ENCODE data around the gene MST1. TPM values are rescaled to one million over a fixed set of nuclear protein-coding genes. Genes with fewer than 3 reads are reported as not detected.

Gene MST1
- total and polyA plus RNA-seq, 2 of the 4 experiments (the other 2 are of a cell fraction): 1.3 to 13.0 TPM

DNA sequence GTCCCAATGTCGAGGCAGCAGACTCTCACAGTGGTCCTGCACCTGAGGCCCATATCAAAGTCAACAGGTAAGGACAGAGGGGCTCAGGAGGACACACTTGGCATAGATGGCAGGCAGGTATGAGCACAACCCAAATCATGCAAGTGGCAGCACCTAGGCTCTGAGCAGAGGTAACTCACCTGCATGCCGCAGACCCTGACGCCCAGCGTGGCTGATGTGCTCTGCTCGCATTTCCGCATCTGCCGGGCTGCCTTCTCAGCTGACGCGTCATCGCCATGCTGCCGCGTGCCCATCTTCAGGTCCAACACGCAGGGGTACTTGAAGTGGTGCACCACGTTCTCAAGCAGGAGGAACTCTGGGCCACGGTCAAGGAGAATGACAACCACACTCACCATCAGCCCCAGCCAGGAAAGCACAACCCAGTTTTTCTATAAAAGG, 38.7 kb upstream of the MST1 start:
- Histone ChIP-seq H3K36me3 (ENCODE audit: control insufficient read depth, insufficient read depth, low read length) (peaks cover 46% of the 10 kb centered on the region), H3K79me1 (ENCODE audit: low read depth in 1 of 2, low read length in 2 of 2) (peaks cover 12 to 23% of the 10 kb centered on the region in 2 experiments), H3K23ac (ENCODE audit: low read depth, low read length) (no peak overlapping the region), H3K18ac (ENCODE audit: low read depth, low read length) (no peak overlapping the region), H3K4ac (ENCODE audit: low read depth, low read length) (no peak overlapping the region), H3K4me3 (ENCODE audit: insufficient read depth, low read depth, low read length) (no peak overlapping the region), H4K20me1 (ENCODE audit: insufficient read depth, low read length) (peaks cover 2% of the 10 kb centered on the region; the same call in 1 of the 2 replicates), H2BK15ac (ENCODE audit: low read depth, low read length) (no peak overlapping the region), H3K14ac (replicated peaks; ENCODE audit: low read depth, low read length) (no peak overlapping the region), H2BK5ac (ENCODE audit: low read depth, low read length, poor library complexity, severe bottlenecking) (no peak overlapping the region), H2AK9ac (replicated peaks; ENCODE audit: low read depth, low read length, poor library complexity) (no peak overlapping the region), H3K27me3 (ENCODE audit: control insufficient read depth, insufficient read depth, low read length) (no peaks in the 10 kb centered on the region), H3K9ac (ENCODE audit: low read depth, low read length) (no peak overlapping the region), H2AK5ac (ENCODE audit: low read depth, low read length) (no peak overlapping the region), H2BK20ac (ENCODE audit: low read depth, low read length) (no peak overlapping the region), H3K56ac (ENCODE audit: extremely low read depth, insufficient read depth, low read length) (no peak overlapping the region), H2BK120ac (ENCODE audit: low read depth, low read length) (no peak overlapping the region), H3K4me2 (ENCODE audit: low read depth, low read length) (no peak overlapping the region), H3K4me1 (ENCODE audit: control insufficient read depth, insufficient read depth, low read length) (peaks cover 7% of the 10 kb centered on the region), H4K8ac (ENCODE audit: low read depth in 2 of 2, low read length in 2 of 2) (no peak overlapping the region), H2AFZ (replicated peaks; ENCODE audit: low read length, poor library complexity) (no peak overlapping the region), H3K9me1 (ENCODE audit: insufficient read depth, low read length) (0 out of 2 replicates have a peak, but pooled peaks cover 5% of the 10 kb centered on the region), H3K27ac (ENCODE audit: insufficient read depth, low read length) (no peak overlapping the region), H4K5ac (ENCODE audit: low read depth, low read length) (no peak overlapping the region), H4K91ac (ENCODE audit: insufficient read depth, low read depth, low read length) (no peak overlapping the region), H3K9me3 (ENCODE audit: control insufficient read depth, insufficient read depth, low read length) (no peaks in the 10 kb centered on the region)
- in situ Hi-C loops (cut with MboI; ENCODE audit: low sequenced_read_pairs): no loop called here
- no TSS peak for BruUV-seq (replicated peaks)
- ATAC-seq (ENCODE audit: low read depth) (no peak), DNase-seq (no peak)
- intact Hi-C loops (cut with micrococcal nuclease): no loop called here
- CTCF ChIA-PET: no interaction called here
- POLR2A ChIA-PET (ENCODE audit: unreplicated experiment): no interaction called here
- WGBS, 2 experiments (ENCODE audit: extremely low coverage in 2 of 2, insufficient read length in 1 of 2): 92% methylated on average over 7 of the region's 15 CpGs; no CpG with 5 or more reads in 1 of the 2 experiments
- dilution Hi-C loops (cut with HindIII; ENCODE audit: low sequenced_read_pairs, unreplicated experiment): no loop called here
- TF ChIP-seq RCOR1 (IDR thresholded peaks at IDR 0.05; ENCODE audit: insufficient replicate concordance, low read length): no peak
- TF ChIP-seq POLR2A (IDR thresholded peaks at IDR 0.05; ENCODE audit: low read depth, low read length): no peak
- no peak for TF ChIP-seq MXI1 (IDR thresholded peaks at IDR 0.05; ENCODE audit: borderline replicate concordance, low read depth, low read length)
- TF ChIP-seq MAZ (IDR thresholded peaks at IDR 0.05; ENCODE audit: borderline replicate concordance, low read depth, low read length): no peak
- TF ChIP-seq, protein P1, sequence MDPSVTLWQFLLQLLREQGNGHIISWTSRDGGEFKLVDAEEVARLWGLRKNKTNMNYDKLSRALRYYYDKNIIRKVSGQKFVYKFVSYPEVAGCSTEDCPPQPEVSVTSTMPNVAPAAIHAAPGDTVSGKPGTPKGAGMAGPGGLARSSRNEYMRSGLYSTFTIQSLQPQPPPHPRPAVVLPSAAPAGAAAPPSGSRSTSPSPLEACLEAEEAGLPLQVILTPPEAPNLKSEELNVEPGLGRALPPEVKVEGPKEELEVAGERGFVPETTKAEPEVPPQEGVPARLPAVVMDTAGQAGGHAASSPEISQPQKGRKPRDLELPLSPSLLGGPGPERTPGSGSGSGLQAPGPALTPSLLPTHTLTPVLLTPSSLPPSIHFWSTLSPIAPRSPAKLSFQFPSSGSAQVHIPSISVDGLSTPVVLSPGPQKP (IDR thresholded peaks at IDR 0.05; ENCODE audit: borderline replicate concordance, low read depth, low read length): no peak
- TF ChIP-seq, protein P2, sequence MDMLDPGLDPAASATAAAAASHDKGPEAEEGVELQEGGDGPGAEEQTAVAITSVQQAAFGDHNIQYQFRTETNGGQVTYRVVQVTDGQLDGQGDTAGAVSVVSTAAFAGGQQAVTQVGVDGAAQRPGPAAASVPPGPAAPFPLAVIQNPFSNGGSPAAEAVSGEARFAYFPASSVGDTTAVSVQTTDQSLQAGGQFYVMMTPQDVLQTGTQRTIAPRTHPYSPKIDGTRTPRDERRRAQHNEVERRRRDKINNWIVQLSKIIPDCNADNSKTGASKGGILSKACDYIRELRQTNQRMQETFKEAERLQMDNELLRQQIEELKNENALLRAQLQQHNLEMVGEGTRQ (IDR thresholded peaks at IDR 0.05; ENCODE audit: low read depth, low read length): no peak
- TF ChIP-seq BHLHE40 (IDR thresholded peaks at IDR 0.05; ENCODE audit: low read depth, low read length): no peak
- TF ChIP-seq RFX5 (IDR thresholded peaks at IDR 0.05; ENCODE audit: low read depth, low read length): no peak
- TF ChIP-seq FOS (IDR thresholded peaks at IDR 0.05; ENCODE audit: low read depth, low read length): no peak
- TF ChIP-seq MAFK (IDR thresholded peaks at IDR 0.05; ENCODE audit: low read depth, low read length): no peak
- TF ChIP-seq, protein P3, sequence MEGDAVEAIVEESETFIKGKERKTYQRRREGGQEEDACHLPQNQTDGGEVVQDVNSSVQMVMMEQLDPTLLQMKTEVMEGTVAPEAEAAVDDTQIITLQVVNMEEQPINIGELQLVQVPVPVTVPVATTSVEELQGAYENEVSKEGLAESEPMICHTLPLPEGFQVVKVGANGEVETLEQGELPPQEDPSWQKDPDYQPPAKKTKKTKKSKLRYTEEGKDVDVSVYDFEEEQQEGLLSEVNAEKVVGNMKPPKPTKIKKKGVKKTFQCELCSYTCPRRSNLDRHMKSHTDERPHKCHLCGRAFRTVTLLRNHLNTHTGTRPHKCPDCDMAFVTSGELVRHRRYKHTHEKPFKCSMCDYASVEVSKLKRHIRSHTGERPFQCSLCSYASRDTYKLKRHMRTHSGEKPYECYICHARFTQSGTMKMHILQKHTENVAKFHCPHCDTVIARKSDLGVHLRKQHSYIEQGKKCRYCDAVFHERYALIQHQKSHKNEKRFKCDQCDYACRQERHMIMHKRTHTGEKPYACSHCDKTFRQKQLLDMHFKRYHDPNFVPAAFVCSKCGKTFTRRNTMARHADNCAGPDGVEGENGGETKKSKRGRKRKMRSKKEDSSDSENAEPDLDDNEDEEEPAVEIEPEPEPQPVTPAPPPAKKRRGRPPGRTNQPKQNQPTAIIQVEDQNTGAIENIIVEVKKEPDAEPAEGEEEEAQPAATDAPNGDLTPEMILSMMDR (conservative IDR thresholded peaks at IDR 0.05; ENCODE audit: low read depth, low read length): no peak
- no peak for TF ChIP-seq NFE2L2 (IDR thresholded peaks at IDR 0.05; ENCODE audit: low read depth, low read length)
- no peak for TF ChIP-seq RAD21 (IDR thresholded peaks at IDR 0.05; ENCODE audit: low read length)
- TF ChIP-seq CEBPB (IDR thresholded peaks at IDR 0.05; ENCODE audit: low read depth, low read length): no peak
- TF ChIP-seq SMC3 (IDR thresholded peaks at IDR 0.05; ENCODE audit: low read depth, low read length): no peak
- TF ChIP-seq CHD1 (IDR thresholded peaks at IDR 0.05; ENCODE audit: low read depth, low read length): no peak
